ENCODE data around the gene PLSCR3. TPM values are rescaled to one million over a fixed set of nuclear protein-coding genes. Genes with fewer than 3 reads are reported as not detected.
"Not testable (repeated sequence)": the region's sequence is repeated elsewhere in the genome, so short reads cannot be mapped to it uniquely, and the experiment has no call there.

The PLSCR3 gene
- total RNA-seq, 4 donors from 2014 or later, result 21.6 to 55.3 (median 40.7) TPM

DNA sequence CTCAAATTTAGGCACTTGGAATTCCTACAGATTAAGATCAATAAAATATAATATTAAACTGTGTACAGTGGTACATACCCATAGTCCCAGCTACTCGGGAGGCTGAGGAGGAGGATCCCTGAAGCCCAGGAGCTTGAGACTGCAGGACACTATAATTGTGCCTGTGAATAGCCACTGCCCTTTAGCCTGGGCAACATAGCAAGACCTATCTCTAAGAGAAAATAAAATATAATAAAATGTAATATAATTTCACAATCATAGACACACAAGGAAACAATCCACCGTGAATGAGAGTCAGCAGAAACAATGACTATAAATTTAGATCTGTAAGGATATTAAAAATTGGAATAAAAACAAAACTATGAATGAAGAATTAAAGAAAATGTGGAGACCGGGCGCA lies 23.5 kb downstream of the PLSCR3 start:
- WGBS, result 83% methylated on average over 4 of the region's 4 CpGs

GRCh38 chr17:7369825-7370224 lies 24.5 kb downstream of the PLSCR3 start:
- WGBS, result 76% methylated on average over 5 of the region's 5 CpGs
- H3K27me3 ChIP-seq, result no peaks in the 10 kb centered on the region
- no peak overlapping the region for H3K27ac ChIP-seq
- no peak for DNase-seq (ENCODE audit: low spot score in 2 of 2)
- no peaks in the 10 kb centered on the region for H3K4me1 ChIP-seq
- no peaks in the 10 kb centered on the region for H3K9me3 ChIP-seq
- no peaks in the 10 kb centered on the region for H3K36me3 ChIP-seq
- H3K4me3 ChIP-seq, result no peak overlapping the region
- TF ChIP-seq EP300 (IDR thresholded peaks at IDR 0.05) (no peak), POLR2A (IDR thresholded peaks at IDR 0.05) (no peak), CTCF (IDR thresholded peaks at IDR 0.05) (no peak), POLR2AphosphoS5 (IDR thresholded peaks at IDR 0.05) (no peak)

More for the DNA sequence above, 23.5 kb downstream of the PLSCR3 start:
- Histone ChIP-seq H3K4me1 (no peaks in the 10 kb centered on the region), H3K27ac (no peak overlapping the region), H3K27me3 (no peaks in the 10 kb centered on the region), H3K36me3 (no peaks in the 10 kb centered on the region), H3K4me3 (no peak overlapping the region), H3K9me3 (no peaks in the 10 kb centered on the region)
- DNase-seq (ENCODE audit: low spot score in 2 of 2), result no peak
- no peak for TF ChIP-seq POLR2A (IDR thresholded peaks at IDR 0.05)
- TF ChIP-seq EP300 (IDR thresholded peaks at IDR 0.05), result no peak
- TF ChIP-seq CTCF (IDR thresholded peaks at IDR 0.05), result no peak
- TF ChIP-seq POLR2AphosphoS5 (IDR thresholded peaks at IDR 0.05), result no peak

- H3K36me3 ChIP-seq; H3K4me1 ChIP-seq; DNase-seq (ENCODE audit: low spot score in 2 of 2); H3K9me3 ChIP-seq; H3K27ac ChIP-seq; H3K4me3 ChIP-seq; H3K27me3 ChIP-seq: not testable (repeated sequence)
- WGBS, result 95% methylated on average over 5 of the region's 5 CpGs
These were observed 25.7 kb downstream of the PLSCR3 start for GRCh38 chr17:7368599-7368994.

DNA sequence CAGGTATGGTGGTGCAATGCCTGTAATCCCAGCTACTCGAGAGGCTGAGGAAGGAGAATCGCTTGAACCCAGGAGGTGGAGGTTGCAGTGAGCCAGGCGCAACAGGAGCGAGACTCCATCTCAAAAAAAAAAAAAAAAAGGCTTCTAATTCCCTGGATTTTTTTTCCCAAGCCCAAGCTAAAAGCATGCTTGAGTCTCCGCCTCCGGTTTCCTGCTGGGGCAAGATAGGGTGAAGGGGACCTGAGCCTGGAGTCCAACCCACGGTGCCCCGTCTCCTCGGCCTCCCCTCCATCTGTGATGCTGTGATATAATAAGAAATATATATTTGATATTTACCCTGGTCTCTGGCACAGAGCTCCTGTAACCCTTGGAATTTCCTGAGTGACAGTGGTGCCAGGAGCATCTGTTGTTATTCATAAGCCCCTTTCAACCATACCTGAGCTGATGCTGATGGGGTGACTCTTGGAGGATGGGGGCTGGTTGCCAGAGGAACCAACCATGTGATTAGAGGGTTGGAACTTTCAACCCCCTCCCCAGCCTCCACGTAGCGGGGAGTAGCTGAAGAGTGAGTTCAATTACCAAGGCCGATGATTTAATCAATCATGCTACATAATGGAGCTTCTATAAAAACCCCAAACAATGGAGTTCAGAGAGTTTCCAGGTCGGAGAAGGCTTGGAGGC lies 26.3 kb downstream of the PLSCR3 start:
- no peak for DNase-seq (ENCODE audit: low spot score in 2 of 2)
- Histone ChIP-seq H3K36me3 (no peaks in the 10 kb centered on the region), H3K4me1 (no peaks in the 10 kb centered on the region), H3K27me3 (no peaks in the 10 kb centered on the region), H3K4me3 (no peak overlapping the region), H3K27ac (no peak overlapping the region), H3K9me3 (no peaks in the 10 kb centered on the region)
- 81% methylated on average over 13 of the region's 13 CpGs for WGBS
- no peak for TF ChIP-seq POLR2AphosphoS5 (IDR thresholded peaks at IDR 0.05)
- TF ChIP-seq CTCF (IDR thresholded peaks at IDR 0.05), result no peak
- no peak for TF ChIP-seq POLR2A (IDR thresholded peaks at IDR 0.05)
- TF ChIP-seq EP300 (IDR thresholded peaks at IDR 0.05), result no peak

DNA sequence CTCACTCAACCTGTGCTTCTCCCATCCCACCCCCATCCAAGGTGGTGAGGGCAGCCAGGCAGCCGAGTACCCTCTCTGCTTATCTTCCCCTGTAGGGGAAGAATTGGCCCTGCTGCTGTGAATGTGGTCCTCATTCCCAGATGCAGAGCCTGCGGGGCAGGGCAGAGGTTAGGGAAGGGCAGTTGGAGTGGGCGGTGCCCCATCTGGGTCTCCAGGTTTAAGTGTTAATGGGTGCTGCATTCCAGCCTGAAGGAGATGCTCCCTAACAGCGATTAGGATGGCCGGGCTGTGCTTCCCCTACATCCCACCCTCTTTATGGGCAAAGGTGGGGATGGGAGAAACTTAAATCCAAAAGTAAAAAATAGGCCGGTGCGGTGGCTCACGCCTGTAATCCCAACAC lies 27.2 kb downstream of the PLSCR3 start:
- Histone ChIP-seq H3K27ac (no peak overlapping the region), H3K36me3 (no peaks in the 10 kb centered on the region), H3K4me3 (no peak overlapping the region), H3K27me3 (no peaks in the 10 kb centered on the region), H3K4me1 (no peaks in the 10 kb centered on the region), H3K9me3 (no peaks in the 10 kb centered on the region)
- WGBS, result 96% methylated on average over 8 of the region's 8 CpGs
- TF ChIP-seq POLR2A (IDR thresholded peaks at IDR 0.05), result no peak
- TF ChIP-seq CTCF (IDR thresholded peaks at IDR 0.05), result no peak
- no peak for TF ChIP-seq POLR2AphosphoS5 (IDR thresholded peaks at IDR 0.05)
- TF ChIP-seq EP300 (IDR thresholded peaks at IDR 0.05), result no peak
- no peak for DNase-seq (ENCODE audit: low spot score in 2 of 2)

GRCh38 chr17:7365963-7366362 lies 28.4 kb downstream of the PLSCR3 start:
- WGBS, result 89% methylated on average over 6 of the region's 7 CpGs
- H3K9me3 ChIP-seq, H3K4me3 ChIP-seq: not testable (repeated sequence)

More at GRCh38 chr17:7365963-7366362, 28.4 kb downstream of the PLSCR3 start:
- not testable (repeated sequence) for DNase-seq (ENCODE audit: low spot score in 2 of 2); H3K27me3 ChIP-seq; H3K27ac ChIP-seq; H3K4me1 ChIP-seq; H3K36me3 ChIP-seq
